RWPE2 (cell line): ENCODE data around the gene SERPINE3.

Source experiments
- ATAC-seq: fragments of 200-7000 bp; cut with Tn5 transposase; 3 replicates; pipeline ENCODE4 v1.9.1; 2021; ENCODE audit warnings: low read depth
- DNase-seq: peaks from one replicate; pipeline ENCODE4 v3.0.0-alpha.2; 2020; ENCODE audit warnings: low spot score
- H3K27ac ChIP-seq: fragments of 450-650 bp; 2 replicates; pipeline ENCODE4 v1.5.1; 2017; ENCODE audit warnings: mild to moderate bottlenecking; ENCODE audit not compliant: poor library complexity, severe bottlenecking
- H3K27me3 ChIP-seq: fragments of 250-450 bp; sonication (Bioruptor Pico); 2 replicates; pipeline ENCODE4 v1.5.1; 2021; ENCODE audit warnings: mild to moderate bottlenecking, moderate library complexity; ENCODE audit not compliant: insufficient read depth, poor library complexity, severe bottlenecking
- H3K36me3 ChIP-seq: fragments of 250-450 bp; sonication (Bioruptor Pico); 2 replicates; pipeline ENCODE4 v1.5.1; 2020; ENCODE audit warnings: low read depth, mild to moderate bottlenecking, moderate library complexity
- H3K4me1 ChIP-seq: fragments of 250-450 bp; sonication (Bioruptor Pico); 2 replicates; pipeline ENCODE4 v1.5.1; 2021; ENCODE audit warnings: mild to moderate bottlenecking, moderate library complexity; ENCODE audit not compliant: insufficient read depth, poor library complexity, severe bottlenecking
- H3K4me3 ChIP-seq: fragments of 250-450 bp; sonication (Bioruptor Pico); 2 replicates; pipeline ENCODE4 v1.5.1; 2021; ENCODE audit warnings: mild to moderate bottlenecking, moderate library complexity; ENCODE audit not compliant: severe bottlenecking
- H3K9me3 ChIP-seq: fragments of 250-450 bp; sonication (Bioruptor Pico); 2 replicates; pipeline ENCODE4 v1.5.1; 2021; ENCODE audit warnings: mild to moderate bottlenecking, moderate library complexity; ENCODE audit not compliant: severe bottlenecking
- CTCF ChIP-seq: fragments of 450-650 bp; IDR thresholded peaks from one replicate; pipeline ENCODE4 v1.5.1; 2017; ENCODE audit warnings: mild to moderate bottlenecking, moderate library complexity; ENCODE audit not compliant: poor library complexity, severe bottlenecking

SERPINE3 gene

GRCh38 chr13:51405176-51405575 is 65.7 kb downstream of the SERPINE3 start:
- no peak for DNase-seq
- H3K4me3 ChIP-seq = no peak overlapping the region
- H3K36me3 ChIP-seq = peaks cover 48% of the 10 kb centered on the region
- H3K4me1 ChIP-seq = no peaks in the 10 kb centered on the region
- H3K9me3 ChIP-seq = no peaks in the 10 kb centered on the region
- no peak for ATAC-seq
- no peaks in the 10 kb centered on the region for H3K27me3 ChIP-seq
- H3K27ac ChIP-seq = no peak overlapping the region
- no peak for TF ChIP-seq CTCF

DNA sequence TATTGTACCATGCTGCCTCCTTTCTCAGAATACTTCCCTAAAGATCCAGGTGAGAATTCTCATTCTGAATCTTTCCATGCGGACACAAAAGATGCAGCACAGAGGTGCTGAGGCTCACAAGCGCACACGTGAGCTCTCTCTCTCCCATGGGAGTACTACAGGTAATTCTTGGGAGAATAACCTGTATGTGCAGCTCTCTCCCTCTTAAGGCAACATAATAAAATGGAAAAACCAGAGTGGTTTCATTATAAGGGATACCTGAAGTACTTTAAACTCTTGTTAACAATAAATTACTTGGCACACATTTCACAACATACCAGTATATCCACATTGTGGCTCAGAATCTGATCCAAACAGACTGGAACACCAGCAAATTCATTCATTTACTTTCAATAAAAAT is 72.9 kb downstream of the SERPINE3 start:
- Histone ChIP-seq H3K27ac (no peak overlapping the region), H3K4me3 (no peak overlapping the region), H3K4me1 (no peaks in the 10 kb centered on the region), H3K36me3 (peaks cover 64% of the 10 kb centered on the region), H3K9me3 (peaks cover 4% of the 10 kb centered on the region), H3K27me3 (no peaks in the 10 kb centered on the region)
- ATAC-seq (no peak), DNase-seq (no peak)
- no peak for TF ChIP-seq CTCF
